GM18519 (cell line): ENCODE measurements around the gene GOLGA6A.

Experiments
- ATAC-seq: cut with Tn5 transposase; IDR thresholded peaks from one replicate; pipeline ENCODE4 v1.9.1; 2021; ENCODE audit warnings: mild to moderate bottlenecking, moderate library complexity; ENCODE audit not compliant: unreplicated experiment, low FRiP score

GOLGA6A gene

GRCh38 chr15:74037171-74038117 is 44.9 kb downstream of the GOLGA6A start:
- ATAC-seq = no peak

DNA sequence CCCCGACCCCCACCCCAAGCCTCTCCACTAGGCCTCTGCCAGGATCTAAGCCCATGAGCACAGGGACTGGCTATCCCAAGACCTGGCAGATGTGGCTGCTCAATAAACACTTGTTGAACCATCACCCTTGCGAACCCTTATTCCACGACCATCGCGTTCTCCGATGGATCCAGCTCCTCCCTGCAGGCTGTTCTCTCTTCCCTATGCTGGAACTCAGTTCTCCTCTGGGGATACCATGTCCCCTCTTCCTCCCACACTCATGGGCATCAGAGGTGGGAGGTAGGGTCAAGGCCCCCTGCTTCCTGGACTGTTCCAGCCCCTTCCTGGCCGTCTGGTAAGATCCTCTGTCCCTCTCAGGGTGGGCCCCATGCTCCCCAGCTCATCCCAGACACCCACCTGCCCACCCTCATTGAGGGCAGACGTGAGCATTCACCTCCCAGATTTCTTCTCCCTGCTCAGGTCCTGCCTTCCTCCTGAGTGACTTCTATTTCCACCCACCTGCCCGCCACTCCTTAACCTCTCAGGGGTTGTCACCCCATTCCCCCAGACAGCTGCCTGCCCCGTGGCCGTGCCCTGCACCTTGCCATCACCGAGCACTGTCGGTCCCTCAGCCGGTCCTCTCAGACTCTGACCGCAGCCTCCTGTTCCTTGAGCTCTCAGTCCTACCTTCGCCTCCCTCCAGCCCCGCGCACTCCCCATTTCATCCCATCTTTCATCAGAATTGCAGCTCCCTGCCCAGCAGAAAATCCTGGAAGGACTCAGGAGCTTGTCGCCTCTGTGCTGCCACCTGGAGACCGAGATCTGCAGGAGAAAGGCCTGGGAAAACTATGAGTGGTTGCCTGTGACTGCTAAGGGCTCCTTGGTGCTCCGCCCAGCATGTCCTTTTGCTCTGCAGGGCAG is 45.8 kb downstream of the GOLGA6A start:
- no peak for ATAC-seq

DNA sequence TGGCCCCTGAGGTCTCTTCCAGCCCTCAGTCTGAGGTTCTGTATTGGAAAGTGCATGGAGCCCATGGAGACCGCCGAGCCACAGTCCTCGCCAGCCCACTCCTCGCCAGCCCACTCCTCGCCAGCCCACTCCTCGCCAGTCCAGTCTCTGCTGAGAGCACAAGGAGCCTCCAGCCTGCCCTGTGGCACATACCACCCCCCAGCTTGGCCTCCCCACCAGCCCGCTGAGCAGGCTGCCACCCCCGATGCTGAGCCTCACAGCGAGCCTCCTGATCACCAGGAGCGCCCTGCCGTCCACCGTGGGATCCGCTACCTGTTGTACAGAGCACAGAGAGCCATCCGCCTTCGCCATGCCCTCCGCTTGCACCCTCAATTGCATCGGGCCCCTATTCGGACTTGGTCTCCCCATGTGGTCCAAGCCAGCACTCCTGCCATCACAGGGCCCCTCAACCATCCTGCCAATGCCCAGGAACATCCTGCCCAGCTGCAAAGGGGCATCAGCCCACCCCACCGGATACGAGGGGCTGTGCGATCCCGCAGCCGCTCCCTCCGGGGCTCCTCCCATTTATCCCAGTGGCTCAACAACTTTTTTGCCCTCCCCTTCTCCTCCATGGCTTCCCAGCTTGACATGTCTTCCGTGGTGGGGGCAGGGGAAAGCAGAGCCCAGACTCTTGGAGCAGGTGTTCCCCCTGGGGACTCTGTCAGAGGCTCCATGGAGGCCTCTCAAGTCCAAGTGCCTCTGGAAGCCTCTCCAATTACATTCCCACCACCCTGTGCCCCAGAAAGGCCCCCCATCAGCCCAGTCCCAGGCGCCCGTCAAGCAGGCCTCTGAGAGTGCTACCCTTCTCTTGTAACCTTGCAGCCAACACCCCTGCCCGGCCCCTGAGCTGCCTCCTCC is 47.0 kb downstream of the GOLGA6A start:
- ATAC-seq = no peak

DNA sequence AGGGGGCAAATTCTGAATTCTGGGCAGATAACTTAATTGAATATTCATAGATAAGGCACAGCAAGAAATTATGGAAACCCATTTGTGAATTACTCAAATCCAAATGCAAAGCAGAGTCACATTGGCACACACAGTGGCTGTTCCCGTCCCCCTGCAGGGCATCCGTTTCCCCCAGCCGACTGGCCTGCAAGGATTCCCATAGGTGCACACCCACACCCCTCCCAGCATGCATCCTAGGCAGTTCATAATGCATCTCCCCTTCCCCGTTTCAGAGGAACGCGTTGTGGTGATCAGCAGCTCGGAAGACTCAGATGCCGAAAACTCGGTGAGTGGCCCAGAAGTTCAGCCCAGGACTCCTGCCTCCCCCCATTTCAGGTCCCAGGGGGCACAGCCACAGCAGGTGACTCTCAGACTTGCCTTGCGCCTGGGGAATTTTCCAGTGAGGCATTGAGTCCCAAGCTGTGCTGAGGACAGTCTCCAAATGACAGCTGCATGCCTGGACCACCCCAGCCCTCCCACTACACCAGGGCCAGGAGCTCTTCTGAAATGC is 48.1 kb downstream of the GOLGA6A start:
- ATAC-seq = no peak

- no peak for ATAC-seq
These were observed 49.5 kb downstream of the GOLGA6A start for GRCh38 chr15:74032606-74033561.

GRCh38 chr15:74032046-74032445 is 50.3 kb downstream of the GOLGA6A start:
- no peak for ATAC-seq

DNA sequence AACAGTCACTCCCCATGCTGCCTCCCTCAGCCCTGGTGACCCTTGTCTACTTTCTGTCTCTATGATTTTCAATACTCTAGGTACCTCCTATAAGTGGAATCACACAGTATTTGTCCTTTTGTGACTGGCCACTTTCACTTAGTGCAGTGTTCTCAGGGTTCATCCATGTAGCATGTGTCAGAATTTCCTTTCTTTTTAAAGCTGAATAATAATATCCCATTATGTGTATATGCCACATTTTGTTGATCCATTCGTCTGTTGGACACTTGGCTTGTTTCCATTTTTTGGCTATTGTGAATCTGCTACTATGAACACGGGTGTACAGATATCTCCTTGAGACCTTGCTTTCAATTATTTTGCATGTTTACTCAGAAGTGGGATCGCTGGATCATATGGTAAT is 53.7 kb downstream of the GOLGA6A start:
- ATAC-seq = no peak

- ATAC-seq = no peak
These were observed 54.7 kb downstream of the GOLGA6A start for GRCh38 chr15:74027688-74028087.

DNA sequence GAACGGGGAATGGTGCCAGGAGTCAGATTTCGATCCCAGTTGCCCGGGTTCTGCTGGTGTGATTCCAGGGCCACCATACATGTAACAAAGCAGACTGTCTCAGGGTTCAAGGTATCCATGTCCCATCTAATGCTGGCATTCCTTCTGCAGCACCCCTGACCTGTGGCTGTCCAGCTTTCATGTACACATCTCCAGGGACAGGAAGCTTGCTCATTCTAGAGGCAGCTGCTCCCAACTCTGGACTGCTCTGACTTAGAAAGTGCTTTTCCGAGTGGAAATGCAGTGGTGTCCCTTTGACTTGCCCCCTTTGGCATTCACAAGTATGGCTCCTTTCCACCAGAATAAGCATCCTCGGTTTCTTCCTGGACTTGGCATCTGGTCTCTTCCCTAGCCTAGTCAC is 56.9 kb downstream of the GOLGA6A start:
- no peak for ATAC-seq

DNA sequence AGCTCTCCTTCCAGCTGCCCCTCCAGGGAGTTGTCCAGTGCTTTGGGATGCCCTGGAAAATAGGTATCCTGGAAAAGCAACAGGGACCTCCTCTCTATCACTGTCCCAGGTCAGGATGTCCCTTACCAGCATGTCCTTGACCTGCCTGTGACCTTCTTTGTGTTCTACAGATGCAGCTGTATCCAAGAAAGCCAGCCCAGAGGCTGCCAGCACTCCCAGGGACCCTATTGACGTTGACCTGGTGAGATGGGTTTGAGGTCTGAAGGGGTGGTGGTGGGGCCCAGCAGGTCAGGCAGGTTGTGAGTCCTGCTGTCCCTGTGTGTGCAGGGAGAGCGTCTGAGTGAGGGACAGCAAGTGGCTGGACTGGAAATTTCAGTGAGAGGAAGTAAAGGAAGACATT is 57.7 kb downstream of the GOLGA6A start:
- ATAC-seq = no peak

GRCh38 chr15:74022706-74023470 is 59.5 kb downstream of the GOLGA6A start:
- no peak for ATAC-seq
